ENCODE results near the gene TAF1B. TPM values are rescaled to one million over a fixed set of nuclear protein-coding genes. Genes with fewer than 3 reads are reported as not detected.

TAF1B gene
- total RNA-seq = 13.7 TPM

- H3K27me3 ChIP-seq (ENCODE audit: insufficient read depth, low read length) = no peaks in the 10 kb centered on the region
- H3K4me3 ChIP-seq (ENCODE audit: low read length) = peak within 1 kb of the TSS; percentile 78
- H3K9me3 ChIP-seq (ENCODE audit: low read depth, low read length) = no peaks in the 10 kb centered on the region
- H3K4me1 ChIP-seq (ENCODE audit: insufficient read depth, low read length) = peaks cover 39% of the 10 kb centered on the region
Observed at GRCh38 chr2:9843229-9844035, at the start of gene TAF1B. TSS of gene TAF1B (plus strand) at chr2:9843474. CDS start at chr2:9843542, 68 bp downstream.

- no peaks in the 10 kb centered on the region for H3K9me3 ChIP-seq (ENCODE audit: low read depth, low read length)
- H3K4me1 ChIP-seq (ENCODE audit: insufficient read depth, low read length) = peaks cover 20% of the 10 kb centered on the region
- no peak overlapping the region for H3K4me3 ChIP-seq (ENCODE audit: low read length)
- no peaks in the 10 kb centered on the region for H3K27me3 ChIP-seq (ENCODE audit: insufficient read depth, low read length)
Observed at GRCh38 chr2:9793918-9794717, 49.2 kb upstream of the TAF1B start.

GRCh38 chr2:9795071-9795470 is 48.2 kb upstream of the TAF1B start:
- H3K4me1 ChIP-seq (ENCODE audit: insufficient read depth, low read length) = peaks cover 29% of the 10 kb centered on the region

DNA sequence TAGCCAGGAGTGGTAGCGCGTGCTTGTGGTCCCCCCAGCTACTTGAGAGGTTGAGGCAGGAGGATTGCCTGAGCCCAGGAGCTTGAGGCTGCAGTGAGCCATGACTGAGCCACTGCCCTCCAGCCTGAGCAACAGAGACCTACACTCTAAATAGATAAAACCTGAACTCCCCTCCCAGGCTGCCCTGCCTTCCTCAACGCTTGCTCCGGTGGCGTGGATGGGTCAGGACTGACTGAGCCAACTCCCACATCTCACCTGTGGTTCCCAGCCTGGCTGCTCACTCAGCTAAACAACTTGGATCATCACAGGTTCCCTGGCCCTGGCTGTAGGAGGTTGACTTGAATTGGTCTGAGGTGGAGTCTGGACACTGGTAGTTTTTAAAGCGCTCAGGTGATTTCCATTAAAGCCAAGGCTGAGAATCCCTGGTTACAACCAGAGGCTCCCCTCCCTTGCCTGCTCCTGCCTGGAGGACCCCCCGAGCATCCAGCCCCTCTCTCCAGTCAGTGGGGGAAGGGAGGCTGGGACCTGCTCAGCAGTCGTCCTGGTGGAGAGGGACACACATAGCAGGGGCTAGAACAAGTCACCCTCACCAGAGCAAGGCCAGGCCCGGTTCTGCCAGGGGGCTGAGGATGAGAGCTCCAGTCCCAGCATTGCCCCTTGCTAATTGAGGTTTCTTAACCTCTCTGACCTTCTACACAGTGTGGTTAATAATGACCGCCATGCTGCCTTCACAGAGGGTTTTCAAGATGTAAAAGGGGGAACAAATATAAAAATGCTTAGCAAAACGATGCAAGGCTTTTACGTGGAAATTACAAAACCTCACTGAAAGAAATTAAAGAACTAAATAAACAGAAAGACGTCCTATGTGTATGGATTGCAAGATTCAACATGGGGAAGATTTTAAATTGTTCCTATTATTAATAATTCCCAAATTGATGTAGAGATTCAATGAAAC is 46.9 kb upstream of the TAF1B start:
- H3K27me3 ChIP-seq (ENCODE audit: insufficient read depth, low read length) = no peaks in the 10 kb centered on the region
- peaks cover 42% of the 10 kb centered on the region for H3K4me1 ChIP-seq (ENCODE audit: insufficient read depth, low read length)
- H3K9me3 ChIP-seq (ENCODE audit: low read depth, low read length) = no peaks in the 10 kb centered on the region
- no peak overlapping the region for H3K4me3 ChIP-seq (ENCODE audit: low read length)

More at GRCh38 chr2:9795071-9795470, 48.2 kb upstream of the TAF1B start:
- Histone ChIP-seq H3K9me3 (ENCODE audit: low read depth, low read length) (no peaks in the 10 kb centered on the region), H3K4me3 (ENCODE audit: low read length) (no peak overlapping the region), H3K27me3 (ENCODE audit: insufficient read depth, low read length) (no peaks in the 10 kb centered on the region)

DNA sequence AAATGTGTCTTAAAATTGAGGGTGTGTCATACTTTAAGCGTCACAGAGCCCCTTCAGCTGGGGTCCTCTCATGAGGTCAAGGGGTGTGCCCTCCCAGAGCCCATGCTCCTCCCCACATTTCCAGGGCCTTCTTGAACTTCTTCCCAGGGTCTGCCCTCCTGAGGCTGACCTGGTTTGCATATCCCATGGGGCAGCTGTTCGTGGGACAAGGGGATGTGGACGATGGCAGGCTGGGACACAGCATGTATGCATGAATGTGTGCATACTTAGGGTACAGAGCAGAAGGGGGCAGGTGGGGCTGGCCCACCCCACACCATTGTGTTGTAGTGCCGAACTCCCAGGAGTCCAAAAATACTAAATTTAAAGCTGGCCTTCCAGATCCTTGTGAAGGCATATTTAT is 46.2 kb upstream of the TAF1B start:
- Histone ChIP-seq H3K9me3 (ENCODE audit: low read depth, low read length) (no peaks in the 10 kb centered on the region), H3K4me3 (ENCODE audit: low read length) (no peak overlapping the region), H3K4me1 (ENCODE audit: insufficient read depth, low read length) (peaks cover 48% of the 10 kb centered on the region), H3K27me3 (ENCODE audit: insufficient read depth, low read length) (no peaks in the 10 kb centered on the region)

DNA sequence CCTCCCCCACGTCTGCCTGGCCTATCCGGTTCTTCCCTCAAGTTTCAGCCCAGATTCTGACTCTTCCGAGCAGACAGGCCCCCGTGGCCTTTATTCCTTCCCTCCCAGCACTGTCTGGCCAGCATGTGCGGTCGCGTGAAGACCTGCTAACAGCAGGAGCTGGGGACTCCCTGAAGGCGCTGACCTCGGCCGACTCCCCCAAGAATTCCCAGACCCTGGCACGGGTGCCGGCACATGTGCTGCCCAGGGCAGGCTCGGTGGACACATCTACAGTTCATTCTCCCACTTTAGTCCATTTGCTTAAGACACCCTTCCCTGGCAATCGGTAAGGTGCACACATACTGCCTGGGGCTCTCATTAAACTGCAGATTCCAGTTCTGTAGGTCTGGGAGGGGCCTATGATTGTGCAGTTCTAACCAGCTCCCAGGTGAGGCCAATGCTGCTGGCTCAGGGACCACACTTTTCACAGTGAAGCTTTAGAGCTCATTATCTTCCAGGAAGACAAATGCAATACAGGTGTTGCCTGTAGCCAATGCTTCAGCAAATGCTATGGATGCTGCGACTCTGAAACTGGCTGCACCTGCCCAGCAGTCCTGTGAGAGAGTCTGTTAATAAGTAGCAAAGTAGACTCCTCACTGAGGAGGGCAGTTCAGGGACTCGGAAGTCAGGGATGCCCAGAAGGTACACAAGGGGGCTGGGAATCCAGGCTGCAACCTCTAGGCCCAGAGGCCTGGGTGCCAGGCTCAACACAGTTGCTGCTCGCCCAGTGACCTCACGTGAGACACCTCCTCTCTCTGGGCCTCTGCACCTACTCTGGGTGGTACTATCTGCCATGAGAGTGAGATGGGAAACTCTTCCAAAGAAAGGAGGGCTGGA is 45.4 kb upstream of the TAF1B start:
- no peaks in the 10 kb centered on the region for H3K27me3 ChIP-seq (ENCODE audit: insufficient read depth, low read length)
- H3K4me3 ChIP-seq (ENCODE audit: low read length) = no peak overlapping the region
- no peaks in the 10 kb centered on the region for H3K9me3 ChIP-seq (ENCODE audit: low read depth, low read length)
- peaks cover 44% of the 10 kb centered on the region for H3K4me1 ChIP-seq (ENCODE audit: insufficient read depth, low read length)

DNA sequence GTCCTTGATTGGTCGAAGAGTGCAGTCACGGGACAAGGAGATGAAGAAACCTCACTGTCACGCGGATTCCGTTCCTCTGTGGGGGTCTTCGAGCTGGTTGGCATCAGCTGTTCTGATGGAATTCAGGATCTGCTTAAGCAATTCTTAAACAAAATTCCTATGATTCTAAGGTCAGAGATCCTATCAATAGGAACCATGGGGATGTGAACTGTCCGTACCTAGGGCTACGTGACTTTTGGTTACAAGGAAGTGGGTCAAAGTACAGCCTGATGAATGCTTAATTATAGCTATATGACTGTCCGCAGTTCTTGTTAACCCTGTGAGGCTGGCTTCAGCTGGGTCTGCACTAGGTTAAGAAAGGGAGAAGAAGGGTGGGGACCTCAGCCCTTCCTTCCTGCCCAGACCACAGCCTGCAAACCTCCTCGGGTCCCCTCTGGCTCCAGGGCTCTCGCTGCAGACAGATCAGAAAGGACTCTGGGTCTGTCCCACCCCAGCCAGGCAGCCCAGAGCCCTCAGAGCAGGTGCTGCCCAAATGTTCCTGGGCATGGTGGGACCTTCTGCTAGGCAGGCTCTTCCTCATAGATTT is 44.2 kb upstream of the TAF1B start:
- peak overlapping the region; percentile 12 for H3K4me3 ChIP-seq (ENCODE audit: low read length)

DNA sequence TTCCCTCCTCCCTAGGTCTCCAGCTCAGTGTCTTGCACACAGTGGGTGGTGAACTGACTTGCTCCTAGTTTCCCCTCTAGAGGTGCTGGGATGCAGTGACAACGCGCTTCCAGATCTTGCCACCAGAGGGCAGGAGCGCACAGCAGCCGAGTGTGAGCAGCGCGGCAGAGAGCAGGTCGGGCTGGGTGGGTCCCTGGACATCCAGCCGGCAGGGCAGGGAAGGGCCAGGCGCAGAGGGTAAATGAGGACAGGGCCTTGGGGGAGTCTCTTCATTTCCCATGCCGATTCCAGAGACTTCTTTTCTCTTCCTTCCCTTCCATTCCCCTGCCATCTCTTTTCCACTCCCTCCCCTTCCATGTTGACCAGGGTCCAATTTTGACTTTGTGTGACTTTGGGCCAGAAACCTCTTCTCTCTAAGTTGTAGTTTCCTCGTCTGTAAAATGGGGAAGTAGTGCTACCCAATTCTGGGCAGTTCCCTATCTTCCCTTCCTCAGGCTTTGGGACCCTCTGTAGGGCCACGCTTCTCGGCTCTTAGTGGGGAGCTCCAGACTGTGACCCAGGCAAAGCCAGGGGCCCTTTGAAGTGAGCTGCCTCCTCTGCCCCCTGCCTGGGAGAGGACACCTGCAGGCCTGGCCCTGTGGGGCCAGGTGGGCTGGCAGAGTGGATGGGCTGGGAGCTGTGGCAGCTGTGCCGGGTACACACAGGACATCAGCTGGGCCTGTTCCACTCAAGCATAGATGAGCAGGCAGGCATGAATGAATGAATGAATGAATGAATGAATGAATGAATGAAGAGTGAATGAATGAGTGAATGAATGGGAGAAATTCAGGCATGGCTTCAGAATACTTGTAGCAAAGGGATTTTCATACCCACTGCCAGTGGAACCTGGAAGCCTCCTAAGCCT is 43.3 kb upstream of the TAF1B start:
- no peaks in the 10 kb centered on the region for H3K27me3 ChIP-seq (ENCODE audit: insufficient read depth, low read length)
- no peak overlapping the region for H3K4me3 ChIP-seq (ENCODE audit: low read length)
- no peaks in the 10 kb centered on the region for H3K9me3 ChIP-seq (ENCODE audit: low read depth, low read length)
- H3K4me1 ChIP-seq (ENCODE audit: insufficient read depth, low read length) = peaks cover 40% of the 10 kb centered on the region

More for the DNA sequence above, 44.2 kb upstream of the TAF1B start:
- peaks cover 40% of the 10 kb centered on the region for H3K4me1 ChIP-seq (ENCODE audit: insufficient read depth, low read length)
- H3K9me3 ChIP-seq (ENCODE audit: low read depth, low read length) = no peaks in the 10 kb centered on the region
- H3K27me3 ChIP-seq (ENCODE audit: insufficient read depth, low read length) = no peaks in the 10 kb centered on the region

DNA sequence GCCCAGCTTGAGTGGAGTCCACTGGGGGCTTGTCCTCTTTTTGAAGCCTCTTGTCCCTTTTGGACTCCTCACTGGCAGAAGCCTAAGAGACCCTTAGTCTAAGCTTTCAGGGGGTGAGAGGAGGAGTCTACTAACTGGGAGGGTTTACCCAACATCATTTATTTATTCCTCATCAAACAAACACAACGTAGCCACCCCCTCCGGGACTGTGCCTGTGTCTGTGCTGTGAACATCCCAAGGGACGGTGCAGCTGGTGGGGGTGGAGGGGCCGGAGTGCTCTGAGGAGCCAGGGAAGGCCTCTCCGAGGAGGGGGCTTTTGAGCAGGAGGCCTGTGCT is 42.7 kb upstream of the TAF1B start:
- H3K27me3 ChIP-seq (ENCODE audit: insufficient read depth, low read length) = no peaks in the 10 kb centered on the region
- H3K4me1 ChIP-seq (ENCODE audit: insufficient read depth, low read length) = peaks cover 40% of the 10 kb centered on the region
- no peak overlapping the region for H3K4me3 ChIP-seq (ENCODE audit: low read length)

GRCh38 chr2:9800975-9801726 is 42.1 kb upstream of the TAF1B start:
- no peaks in the 10 kb centered on the region for H3K27me3 ChIP-seq (ENCODE audit: insufficient read depth, low read length)
- H3K9me3 ChIP-seq (ENCODE audit: low read depth, low read length) = no peaks in the 10 kb centered on the region
- H3K4me3 ChIP-seq (ENCODE audit: low read length) = no peak overlapping the region
- H3K4me1 ChIP-seq (ENCODE audit: insufficient read depth, low read length) = peaks cover 40% of the 10 kb centered on the region

More for the DNA sequence above, 42.7 kb upstream of the TAF1B start:
- H3K9me3 ChIP-seq (ENCODE audit: low read depth, low read length) = no peaks in the 10 kb centered on the region

GRCh38 chr2:9802576-9802993 is 40.7 kb upstream of the TAF1B start:
- peaks cover 36% of the 10 kb centered on the region for H3K4me1 ChIP-seq (ENCODE audit: insufficient read depth, low read length)
- H3K4me3 ChIP-seq (ENCODE audit: low read length) = no peak overlapping the region
- H3K9me3 ChIP-seq (ENCODE audit: low read depth, low read length) = no peaks in the 10 kb centered on the region
- no peaks in the 10 kb centered on the region for H3K27me3 ChIP-seq (ENCODE audit: insufficient read depth, low read length)

DNA sequence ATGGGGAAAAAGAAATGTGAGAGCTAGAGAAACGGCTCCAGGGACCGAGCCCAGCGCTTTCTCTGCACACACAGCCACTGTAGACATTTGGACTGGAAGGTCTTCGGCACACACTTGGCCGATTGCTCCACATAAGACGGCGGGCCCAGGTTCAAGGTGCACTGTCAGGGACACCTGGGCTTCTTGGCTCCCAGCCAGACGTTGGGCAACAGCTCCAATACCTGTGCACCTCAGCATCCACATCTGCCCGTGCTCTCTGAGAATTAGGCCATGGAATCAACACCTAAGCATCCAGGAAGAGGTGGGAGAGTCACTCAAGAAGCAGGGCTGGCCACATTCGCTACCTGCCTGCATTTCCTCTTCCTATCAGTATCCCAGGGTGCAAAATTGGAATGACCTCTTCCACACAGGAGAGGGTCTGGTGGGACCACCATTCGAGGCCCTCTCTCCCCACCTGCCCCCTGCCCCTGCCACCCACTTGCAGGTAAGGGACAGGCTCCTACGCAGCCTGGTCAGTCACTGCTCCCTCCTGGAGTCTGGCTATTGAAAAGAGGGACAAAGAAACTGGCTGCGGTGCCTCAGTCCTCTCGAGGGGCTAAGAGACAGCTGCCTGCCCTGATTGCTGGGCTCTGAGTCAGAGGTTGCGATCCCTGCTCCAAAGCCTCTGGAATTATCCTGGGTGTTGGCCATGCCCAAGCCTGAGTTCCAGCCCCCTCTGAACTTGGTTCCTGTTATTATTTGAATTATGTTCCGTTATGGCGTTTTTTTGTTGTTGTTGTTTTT is 40.1 kb upstream of the TAF1B start:
- Histone ChIP-seq H3K9me3 (ENCODE audit: low read depth, low read length) (no peaks in the 10 kb centered on the region), H3K4me3 (ENCODE audit: low read length) (no peak overlapping the region), H3K27me3 (ENCODE audit: insufficient read depth, low read length) (no peaks in the 10 kb centered on the region), H3K4me1 (ENCODE audit: insufficient read depth, low read length) (peaks cover 36% of the 10 kb centered on the region)
